ENCODE measurements around the gene TBCD.
A peak's percentile ranks its signal among the peaks of the same experiment; 100 is the strongest.

Gene TBCD

DNA sequence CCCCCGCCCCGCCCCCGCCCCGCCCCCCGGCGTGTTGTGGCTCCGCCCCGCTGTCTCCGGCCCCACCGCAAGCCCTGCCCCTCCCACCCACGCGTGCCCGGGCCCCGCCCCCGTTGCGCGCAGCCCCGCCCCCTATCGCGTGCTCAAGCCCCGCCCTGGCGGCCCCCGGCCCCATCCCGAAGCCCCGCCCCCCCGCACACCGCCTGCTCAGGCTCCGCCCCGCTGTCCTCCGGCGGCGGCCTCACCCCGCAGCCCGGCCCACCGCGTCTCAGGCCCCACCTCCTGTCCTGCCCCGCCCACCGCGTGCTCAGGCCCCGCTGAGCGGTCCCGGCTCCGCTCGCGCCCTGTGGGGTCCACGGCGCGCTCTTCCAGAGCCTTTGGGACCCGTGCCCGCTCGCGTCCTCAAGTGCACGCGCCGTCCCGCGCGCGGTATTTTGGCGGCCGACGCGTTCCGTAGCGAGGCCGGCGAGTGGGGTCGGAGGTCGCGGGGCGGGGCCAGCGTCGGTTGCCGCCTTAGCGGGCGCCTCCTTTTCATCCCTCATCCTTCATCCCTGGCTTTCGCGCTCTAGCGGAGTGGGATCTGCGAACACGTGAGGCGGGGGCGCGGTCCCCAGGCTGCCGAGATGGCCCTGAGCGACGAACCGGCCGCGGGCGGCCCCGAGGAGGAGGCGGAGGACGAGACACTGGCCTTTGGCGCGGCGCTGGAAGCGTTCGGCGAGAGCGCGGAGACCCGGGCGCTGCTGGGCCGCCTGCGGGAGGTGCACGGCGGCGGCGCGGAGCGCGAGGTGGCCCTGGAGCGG, at the start of gene TBCD:
TSS of gene TBCD (plus strand) at position 495 of the 800 bp plus-strand sequence. CDS start at position 624, 129 bp downstream.
- no peaks in the 10 kb centered on the region for H3K36me3 ChIP-seq (replicated peaks)
- DNase-seq, result peak; percentile 68
- TF ChIP-seq, protein P1, sequence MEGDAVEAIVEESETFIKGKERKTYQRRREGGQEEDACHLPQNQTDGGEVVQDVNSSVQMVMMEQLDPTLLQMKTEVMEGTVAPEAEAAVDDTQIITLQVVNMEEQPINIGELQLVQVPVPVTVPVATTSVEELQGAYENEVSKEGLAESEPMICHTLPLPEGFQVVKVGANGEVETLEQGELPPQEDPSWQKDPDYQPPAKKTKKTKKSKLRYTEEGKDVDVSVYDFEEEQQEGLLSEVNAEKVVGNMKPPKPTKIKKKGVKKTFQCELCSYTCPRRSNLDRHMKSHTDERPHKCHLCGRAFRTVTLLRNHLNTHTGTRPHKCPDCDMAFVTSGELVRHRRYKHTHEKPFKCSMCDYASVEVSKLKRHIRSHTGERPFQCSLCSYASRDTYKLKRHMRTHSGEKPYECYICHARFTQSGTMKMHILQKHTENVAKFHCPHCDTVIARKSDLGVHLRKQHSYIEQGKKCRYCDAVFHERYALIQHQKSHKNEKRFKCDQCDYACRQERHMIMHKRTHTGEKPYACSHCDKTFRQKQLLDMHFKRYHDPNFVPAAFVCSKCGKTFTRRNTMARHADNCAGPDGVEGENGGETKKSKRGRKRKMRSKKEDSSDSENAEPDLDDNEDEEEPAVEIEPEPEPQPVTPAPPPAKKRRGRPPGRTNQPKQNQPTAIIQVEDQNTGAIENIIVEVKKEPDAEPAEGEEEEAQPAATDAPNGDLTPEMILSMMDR (IDR thresholded peaks at IDR 0.05; ENCODE audit: low read depth, low read length, missing control alignments), result no peak
- in situ Hi-C loops (cut with HindIII; ENCODE audit: low pct_ligation_motif_present, low sequenced_read_pairs), result no loop called here
- H3K27me3 ChIP-seq (replicated peaks), result no peaks in the 10 kb centered on the region
- H3K4me3 ChIP-seq (ENCODE audit: low read depth, low read length), result peak within 1 kb of the TSS; percentile 77
- H3K27ac ChIP-seq, result peak within 1 kb of the TSS; percentile 63

DNA sequence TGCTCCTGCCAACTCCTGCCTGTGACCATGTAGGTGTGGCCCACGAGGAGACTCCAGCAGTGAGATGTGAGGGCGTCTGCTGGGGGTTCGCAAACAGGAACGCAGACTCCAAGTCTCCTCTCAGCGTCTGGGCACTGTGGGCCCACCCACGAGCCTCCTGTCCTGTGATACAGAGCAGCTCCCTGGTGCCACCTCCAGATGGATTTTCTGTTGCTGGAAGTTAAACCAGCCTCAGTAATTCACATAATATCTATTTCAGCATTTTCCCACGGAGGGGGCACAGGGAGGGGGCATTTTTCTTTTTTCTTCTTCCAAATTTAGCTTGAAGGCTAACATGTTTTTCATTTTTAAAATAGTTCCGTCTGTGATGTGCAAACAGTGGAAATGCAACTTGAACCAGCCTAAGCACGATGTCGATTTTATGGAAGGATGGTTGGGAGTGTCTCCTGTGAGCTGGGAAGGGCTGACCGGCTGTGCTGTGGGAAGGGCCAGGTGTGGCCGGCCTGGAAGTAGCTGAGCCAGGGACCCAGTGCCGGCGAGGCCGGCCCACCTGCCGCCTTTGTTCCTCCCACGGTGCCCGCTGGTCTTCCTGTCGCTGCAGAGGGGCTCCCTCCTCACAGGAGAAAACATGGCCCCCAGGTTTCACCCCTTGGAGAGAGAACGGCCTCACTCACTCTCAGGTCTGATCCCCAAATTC, 49.5 kb upstream of the TBCD start:
- Histone ChIP-seq H3K4me3 (ENCODE audit: low read depth, low read length) (no peak overlapping the region), H3K36me3 (replicated peaks) (no peaks in the 10 kb centered on the region), H3K27ac (no peak overlapping the region), H3K27me3 (replicated peaks) (no peaks in the 10 kb centered on the region)
- in situ Hi-C loops (cut with HindIII; ENCODE audit: low pct_ligation_motif_present, low sequenced_read_pairs), result no loop called here
- DNase-seq, result no peak
- TF ChIP-seq, protein P1 (IDR thresholded peaks at IDR 0.05; ENCODE audit: low read depth, low read length, missing control alignments), result no peak

DNA sequence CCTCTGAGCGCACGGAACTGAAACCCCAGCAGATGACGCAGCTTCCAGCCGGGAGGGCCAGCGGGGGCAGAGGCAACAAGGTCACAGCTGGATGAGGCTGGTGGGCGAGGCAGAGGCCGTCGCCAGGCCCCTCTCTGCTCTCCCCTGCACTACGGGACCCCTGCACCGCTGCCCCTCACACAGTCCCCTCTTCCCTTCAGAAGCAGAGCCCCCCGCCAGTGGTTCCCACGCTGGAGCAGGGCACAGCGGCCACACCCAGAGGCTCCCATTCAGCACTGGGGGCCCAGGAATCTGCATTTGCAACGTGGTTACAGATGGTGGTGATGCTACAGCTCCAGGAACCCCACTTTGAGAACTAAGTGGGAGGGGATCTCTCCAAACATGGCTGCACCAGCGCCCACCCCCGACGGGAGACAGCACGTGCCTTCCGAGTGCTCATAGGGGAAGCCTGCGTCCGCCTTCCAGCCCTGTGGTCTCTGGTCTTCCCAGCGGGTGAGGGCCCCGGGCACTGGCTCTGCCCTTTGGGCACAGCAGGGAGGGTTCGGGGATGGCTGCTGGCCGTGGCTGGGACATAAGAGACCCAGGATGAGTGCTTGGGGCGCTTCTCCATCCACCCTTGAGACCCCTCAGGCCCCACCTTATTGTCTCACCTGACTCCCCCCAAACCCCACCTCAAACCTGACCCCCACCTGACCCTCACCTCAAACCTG, 48.7 kb upstream of the TBCD start:
- Histone ChIP-seq H3K4me3 (ENCODE audit: low read depth, low read length) (no peak overlapping the region), H3K36me3 (replicated peaks) (no peaks in the 10 kb centered on the region), H3K27me3 (replicated peaks) (no peaks in the 10 kb centered on the region), H3K27ac (no peak overlapping the region)
- DNase-seq, result no peak
- TF ChIP-seq, protein P1 (IDR thresholded peaks at IDR 0.05; ENCODE audit: low read depth, low read length, missing control alignments), result no peak
- in situ Hi-C loops (cut with HindIII; ENCODE audit: low pct_ligation_motif_present, low sequenced_read_pairs), result no loop called here

DNA sequence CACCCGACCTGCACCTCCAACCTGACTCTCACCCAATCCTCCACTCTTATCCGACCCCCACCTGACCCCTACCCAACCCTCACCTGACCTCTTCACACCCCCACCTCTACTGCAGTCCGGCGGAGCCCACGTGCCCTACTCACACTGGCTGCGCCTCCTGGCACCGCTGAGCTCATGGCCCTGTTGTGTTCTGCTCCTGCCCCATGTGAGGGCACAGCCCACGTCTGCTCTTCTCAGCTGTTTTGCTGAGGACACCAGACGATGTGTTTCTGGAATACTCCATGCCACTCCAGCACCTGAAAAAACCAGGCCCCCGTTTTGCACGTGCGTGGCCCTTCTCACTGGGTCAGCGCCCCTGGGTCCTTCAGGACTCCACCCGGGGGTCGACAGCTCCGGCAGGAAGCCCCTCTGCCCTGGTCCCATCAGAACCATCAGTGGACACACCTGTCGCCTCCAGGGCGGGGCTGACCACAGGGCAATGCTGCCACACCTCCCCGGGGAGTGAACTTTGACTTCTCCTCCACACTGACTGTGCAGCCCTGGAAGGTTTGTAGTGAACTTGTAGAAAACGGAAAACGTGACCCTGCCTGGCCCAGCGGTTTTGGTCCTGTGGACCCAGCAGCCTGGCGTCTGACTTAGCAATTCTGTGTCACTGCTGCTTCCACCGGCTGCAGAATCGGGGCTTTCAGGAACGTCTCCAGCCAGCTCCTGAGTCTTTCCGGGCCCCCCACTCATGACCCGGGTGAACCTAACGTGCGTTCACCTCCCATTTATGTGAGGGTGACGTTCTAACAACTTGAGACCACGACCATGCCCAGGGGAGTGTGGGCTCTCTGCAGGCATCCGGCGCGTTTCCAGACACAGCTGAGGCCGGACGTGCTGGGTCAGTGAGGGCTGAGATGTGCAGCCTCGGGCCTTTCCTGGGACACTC, 47.7 kb upstream of the TBCD start:
- H3K4me3 ChIP-seq (ENCODE audit: low read depth, low read length), result no peak overlapping the region
- TF ChIP-seq, protein P1 (IDR thresholded peaks at IDR 0.05; ENCODE audit: low read depth, low read length, missing control alignments), result no peak
- no peak overlapping the region for H3K27ac ChIP-seq
- no peaks in the 10 kb centered on the region for H3K27me3 ChIP-seq (replicated peaks)
- DNase-seq, result no peak
- in situ Hi-C loops (cut with HindIII; ENCODE audit: low pct_ligation_motif_present, low sequenced_read_pairs), result no loop called here
- H3K36me3 ChIP-seq (replicated peaks), result no peaks in the 10 kb centered on the region

DNA sequence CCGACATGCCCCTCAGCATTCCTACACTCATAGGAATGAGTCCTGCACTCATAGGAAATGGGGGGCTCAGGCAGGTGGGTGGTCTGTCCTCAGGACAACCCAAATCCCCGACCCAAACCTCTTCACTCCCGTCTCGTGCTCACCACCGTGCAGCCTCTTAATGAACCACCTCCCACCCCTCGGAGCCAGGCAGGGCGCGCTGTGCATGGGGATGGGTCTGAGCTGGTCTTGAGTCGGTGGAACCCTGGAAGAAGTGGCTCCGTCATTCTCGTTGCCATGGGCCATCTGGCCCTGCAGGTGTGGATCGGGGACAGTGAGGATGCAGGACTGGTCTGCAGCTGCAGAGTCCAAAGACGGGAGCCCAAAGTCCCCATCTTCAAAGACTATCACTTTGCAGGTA, 47.0 kb upstream of the TBCD start:
- H3K27ac ChIP-seq, result no peak overlapping the region
- no peaks in the 10 kb centered on the region for H3K27me3 ChIP-seq (replicated peaks)
- no peaks in the 10 kb centered on the region for H3K36me3 ChIP-seq (replicated peaks)
- no peak overlapping the region for H3K4me3 ChIP-seq (ENCODE audit: low read depth, low read length)
- in situ Hi-C loops (cut with HindIII; ENCODE audit: low pct_ligation_motif_present, low sequenced_read_pairs), result no loop called here
- no peak for DNase-seq
- TF ChIP-seq, protein P1 (IDR thresholded peaks at IDR 0.05; ENCODE audit: low read depth, low read length, missing control alignments), result no peak
